ENCODE measurements around the gene TSPYL1. TPM values are rescaled to one million over a fixed set of nuclear protein-coding genes. Genes with fewer than 3 reads are reported as not detected.

The TSPYL1 gene
- total and polyA plus RNA-seq, 2 of the 8 experiments (the other 6 are each of a cell fraction or from before 2014, with no cell fraction given) = 33.2 to 79.1 TPM

DNA sequence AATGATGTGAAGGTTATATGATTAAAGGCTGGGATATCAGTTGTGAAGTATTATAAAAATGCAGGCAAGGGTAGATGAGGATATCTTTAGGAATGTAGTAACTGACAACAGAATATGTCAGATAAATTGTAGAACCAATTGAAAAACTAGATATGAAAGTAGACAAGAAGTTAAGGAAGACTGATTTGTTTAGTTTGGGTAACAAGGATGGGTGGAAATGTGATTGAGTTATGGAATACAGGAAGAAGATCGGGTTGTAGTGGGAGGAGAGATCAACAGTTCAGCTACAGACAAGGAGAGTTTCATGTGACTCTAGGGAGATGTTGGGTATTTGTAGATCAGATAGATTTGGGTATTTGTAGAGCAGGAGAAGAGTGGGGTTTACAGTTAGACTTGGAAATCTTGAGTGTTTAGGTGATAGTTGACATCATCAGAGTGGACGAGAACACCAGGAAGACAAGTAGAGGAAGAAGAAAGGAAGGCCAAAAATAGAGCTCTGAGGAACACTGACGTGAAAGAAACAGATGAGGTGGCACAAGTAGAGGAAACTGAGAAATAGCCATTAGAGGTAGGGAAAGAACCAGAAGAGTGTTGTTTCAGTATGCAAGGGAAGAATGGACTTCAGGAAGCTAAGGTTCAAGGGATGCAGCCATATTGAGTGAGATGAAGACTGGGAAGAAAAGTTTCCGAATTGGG is 12.1 kb upstream of the TSPYL1 start:
- Histone ChIP-seq H3K36me3 (ENCODE audit: control insufficient read depth in 2 of 4, insufficient read depth in 4 of 4, low read length in 3 of 4) (no peaks in the 10 kb centered on the region), H3K9ac (replicated peaks in 1 of 4; ENCODE audit: extremely low read depth in 1 of 4, low read depth in 3 of 4, low read length in 3 of 4) (no peak overlapping the region), H3K9me3 (ENCODE audit: insufficient read depth in 2 of 2, low read depth in 1 of 2, low read length in 1 of 2) (no peaks in the 10 kb centered on the region), H3K27me3 (replicated peaks in 1 of 4; ENCODE audit: control insufficient read depth in 3 of 4, extremely low read depth in 1 of 4, insufficient read depth in 3 of 4, low read length in 3 of 4) (no peaks in the 10 kb centered on the region), H4K91ac (replicated peaks; ENCODE audit: insufficient read length, low read length) (no peak overlapping the region), H2BK15ac (ENCODE audit: low read length) (no peak overlapping the region), H3K23ac (ENCODE audit: insufficient read length) (no peak overlapping the region), H3K18ac (ENCODE audit: extremely low read depth, low read length) (no peak overlapping the region), H2BK120ac (replicated peaks; ENCODE audit: low read depth, low read length) (no peak overlapping the region), H3K23me2 (ENCODE audit: low read depth, low read length) (no peaks in the 10 kb centered on the region), H4K20me1 (replicated peaks in 1 of 2; ENCODE audit: control insufficient read depth in 1 of 2, insufficient read depth in 2 of 2, low read length in 2 of 2) (peaks cover 0 to 1% of the 10 kb centered on the region in 2 experiments), H3K79me2 (ENCODE audit: control insufficient read depth in 1 of 2, insufficient read depth in 2 of 2, low read length in 2 of 2) (no peaks in the 10 kb centered on the region), H3K4ac (replicated peaks; ENCODE audit: insufficient read length, low read depth, low read length) (no peak overlapping the region), H3K56ac (replicated peaks; ENCODE audit: insufficient read length, low read depth, low read length) (no peak overlapping the region), H2BK12ac (ENCODE audit: low read depth, low read length) (no peak overlapping the region), H3K4me2 (ENCODE audit: insufficient read depth in 1 of 2, low read depth in 2 of 2, low read length in 2 of 2) (no peak overlapping the region), H3K79me1 (ENCODE audit: low read depth, low read length) (no peaks in the 10 kb centered on the region), H2BK5ac (ENCODE audit: low read depth, low read length) (no peak overlapping the region), H4K5ac (ENCODE audit: insufficient read length, low read depth, low read length) (no peak overlapping the region), H3K4me1 (replicated peaks in 1 of 4; ENCODE audit: control insufficient read depth in 3 of 4, insufficient read depth in 4 of 4, low read length in 3 of 4) (no peaks in the 10 kb centered on the region), H4K8ac (ENCODE audit: extremely low read depth, insufficient read depth, low read length) (no peak overlapping the region), H3K14ac (ENCODE audit: insufficient read length) (no peak overlapping the region), H2BK20ac (ENCODE audit: low read length) (no peak overlapping the region), H2AFZ (ENCODE audit: low read length) (no peak overlapping the region), H3K27ac (ENCODE audit: low read depth, low read length) (no peak overlapping the region), H2AK5ac (ENCODE audit: low read depth, low read length) (no peak overlapping the region), H3K4me3 (ENCODE audit: extremely low read depth in 1 of 4, insufficient read depth in 2 of 4, low read depth in 3 of 4, low read length in 4 of 4) (no peak overlapping the region)
- no peak for FAIRE-seq
- whole genome bisulfite sequencing, 2 experiments (ENCODE audit: extremely low coverage in 1 of 2, insufficient coverage in 1 of 2, insufficient read length in 1 of 2, insufficient replicate concordance in 2 of 2, low coverage in 1 of 2, low lambda C conversion rate in 2 of 2, missing lambda C conversion rate in 1 of 2) = 92 to 100% methylated on average over 1 to 4 of the region's 4 CpGs
- DNase-seq (ENCODE audit: low read depth in 1 of 2, low spot score in 2 of 2) = no peak
- no peak for TF ChIP-seq CHD2 (IDR thresholded peaks at IDR 0.05; ENCODE audit: low read length)
- TF ChIP-seq SP1 (IDR thresholded peaks at IDR 0.05; ENCODE audit: low read depth, low read length) = no peak
- no peak for TF ChIP-seq KDM1A (IDR thresholded peaks at IDR 0.05; ENCODE audit: borderline replicate concordance, low read length)
- TF ChIP-seq GTF2F1 (IDR thresholded peaks at IDR 0.05; ENCODE audit: borderline replicate concordance, low read depth, low read length) = no peak
- no peak for TF ChIP-seq SAP30 (IDR thresholded peaks at IDR 0.05; ENCODE audit: insufficient read depth, insufficient replicate concordance, low read length)
- TF ChIP-seq RBBP5 (IDR thresholded peaks at IDR 0.05; ENCODE audit: borderline replicate concordance, low read depth, low read length) = no peak
- TF ChIP-seq, protein P1, sequence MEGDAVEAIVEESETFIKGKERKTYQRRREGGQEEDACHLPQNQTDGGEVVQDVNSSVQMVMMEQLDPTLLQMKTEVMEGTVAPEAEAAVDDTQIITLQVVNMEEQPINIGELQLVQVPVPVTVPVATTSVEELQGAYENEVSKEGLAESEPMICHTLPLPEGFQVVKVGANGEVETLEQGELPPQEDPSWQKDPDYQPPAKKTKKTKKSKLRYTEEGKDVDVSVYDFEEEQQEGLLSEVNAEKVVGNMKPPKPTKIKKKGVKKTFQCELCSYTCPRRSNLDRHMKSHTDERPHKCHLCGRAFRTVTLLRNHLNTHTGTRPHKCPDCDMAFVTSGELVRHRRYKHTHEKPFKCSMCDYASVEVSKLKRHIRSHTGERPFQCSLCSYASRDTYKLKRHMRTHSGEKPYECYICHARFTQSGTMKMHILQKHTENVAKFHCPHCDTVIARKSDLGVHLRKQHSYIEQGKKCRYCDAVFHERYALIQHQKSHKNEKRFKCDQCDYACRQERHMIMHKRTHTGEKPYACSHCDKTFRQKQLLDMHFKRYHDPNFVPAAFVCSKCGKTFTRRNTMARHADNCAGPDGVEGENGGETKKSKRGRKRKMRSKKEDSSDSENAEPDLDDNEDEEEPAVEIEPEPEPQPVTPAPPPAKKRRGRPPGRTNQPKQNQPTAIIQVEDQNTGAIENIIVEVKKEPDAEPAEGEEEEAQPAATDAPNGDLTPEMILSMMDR (IDR thresholded peaks at IDR 0.05; ENCODE audit: control extremely low read depth in 1 of 3, insufficient read depth in 1 of 3, low read depth in 1 of 3, low read length in 3 of 3) = no peak
- no peak for TF ChIP-seq RFX5 (IDR thresholded peaks at IDR 0.05; ENCODE audit: borderline replicate concordance, low read depth, low read length)
- no peak for TF ChIP-seq NANOG (IDR thresholded peaks at IDR 0.05; ENCODE audit: insufficient read depth, low read depth, low read length, poor library complexity, severe bottlenecking)
- no peak for TF ChIP-seq NRF1 (IDR thresholded peaks at IDR 0.05; ENCODE audit: low read depth, low read length)
- CTCF ChIA-PET (ENCODE audit: partially characterized antibody) = interaction anchor here (0.6 to 1.4 kb wide), 6 partner anchors 9 to 242 kb away, joined by 3 to 6 read pairs (median 3); no protein-coding TSS in a partner anchor
- POLR2A ChIA-PET (ENCODE audit: partially characterized antibody) = no interaction called here

All from H1 (cell line).